Measurements from ENCODE around the gene BAHCC1. TPM values are rescaled to one million over a fixed set of nuclear protein-coding genes. Genes with fewer than 3 reads are reported as not detected.

Gene BAHCC1
- total and polyA plus RNA-seq, 7 experiments from 2014 or later, result 0.05 to 3.8 (median 0.68) TPM; not detected in 3

- DNase-seq (peak in 1 of 9 donors; percentile 71), ATAC-seq (peak; percentile 67)
- Histone ChIP-seq H3K9me3 (ENCODE audit: control insufficient read depth in 2 of 3, low read length in 3 of 3) (no peaks in the 10 kb centered on the region), H3K27me3 (ENCODE audit: control insufficient read depth in 2 of 2, insufficient read depth in 2 of 2, low read length in 2 of 2) (peaks cover 0 to 30% of the 10 kb centered on the region in 2 donors), H3K4me3 (ENCODE audit: low read length) (peak overlapping the region; percentile 38), H3K4me1 (ENCODE audit: control insufficient read depth in 2 of 2, insufficient read depth in 2 of 2, low read length in 2 of 2) (no peaks in the 10 kb centered on the region), H3K27ac (ENCODE audit: low read depth, low read length) (no peak overlapping the region), H3K36me3 (ENCODE audit: control insufficient read depth in 2 of 3, insufficient read depth in 3 of 3, low read length in 3 of 3) (no peaks in the 10 kb centered on the region)
- H3K27ac Mint-ChIP-seq, result no peak overlapping the region
- ChIA-PET CTCF (no interaction called here), POLR2A (no interaction called here)
- H3K4me3 Mint-ChIP-seq, result peak overlapping the region; percentile 44 to 83 (median 70)
- intact Hi-C loops (cut with micrococcal nuclease), result loop anchor here in 1 of 2 donors (10.0 kb wide), 1 partner anchor 133 kb away; no protein-coding TSS in a partner anchor
- peaks cover 33 to 61% (median 49%) of the 10 kb centered on the region in 5 donors for H3K27me3 Mint-ChIP-seq
- no peaks in the 10 kb centered on the region for H3K36me3 Mint-ChIP-seq
- peaks cover 0 to 2% (median 0%) of the 10 kb centered on the region in 11 donors for H3K9me3 Mint-ChIP-seq
- peaks cover 0 to 5% (median 0%) of the 10 kb centered on the region in 7 donors for H3K4me1 Mint-ChIP-seq
These were observed 7.9 kb upstream of the BAHCC1 start for GRCh38 chr17:81387100-81388090.

GRCh38 chr17:81388091-81388611 is 7.1 kb upstream of the BAHCC1 start:
- POLR2A ChIA-PET, result no interaction called here
- H3K27me3 ChIP-seq (ENCODE audit: control insufficient read depth in 2 of 2, insufficient read depth in 2 of 2, low read length in 2 of 2), result peaks cover 0 to 33% of the 10 kb centered on the region in 2 donors
- Mint-ChIP-seq H3K4me3 (peak overlapping the region in 9 of 10 donors; percentile 44 to 72 (median 49)), H3K27me3 (peaks cover 33 to 66% (median 49%) of the 10 kb centered on the region in 5 donors), H3K27ac (no peak overlapping the region), H3K9me3 (peaks cover 0 to 2% (median 0%) of the 10 kb centered on the region in 11 donors), H3K4me1 (peaks cover 0 to 9% (median 0%) of the 10 kb centered on the region in 7 donors), H3K36me3 (no peaks in the 10 kb centered on the region)
- H3K9me3 ChIP-seq (ENCODE audit: control insufficient read depth in 2 of 3, low read length in 3 of 3), result no peaks in the 10 kb centered on the region
- intact Hi-C loops (cut with micrococcal nuclease), result loop anchor here in 1 of 2 donors (10.0 kb wide), 1 partner anchor 133 kb away; no protein-coding TSS in a partner anchor
- ATAC-seq (no peak), DNase-seq (no peak)
- H3K4me1 ChIP-seq (ENCODE audit: control insufficient read depth in 2 of 2, insufficient read depth in 2 of 2, low read length in 2 of 2), result no peaks in the 10 kb centered on the region
- CTCF ChIA-PET, result no interaction called here
- no peak overlapping the region for H3K27ac ChIP-seq (ENCODE audit: low read depth, low read length)
- H3K4me3 ChIP-seq (ENCODE audit: low read length), result no peak overlapping the region
- no peaks in the 10 kb centered on the region for H3K36me3 ChIP-seq (ENCODE audit: control insufficient read depth in 2 of 3, insufficient read depth in 3 of 3, low read length in 3 of 3)

- ATAC-seq, result no peak
- H3K27ac Mint-ChIP-seq, result no peak overlapping the region
- peak overlapping the region in 3 of 10 donors; percentile 25 to 72 (median 44) for H3K4me3 Mint-ChIP-seq
- H3K36me3 ChIP-seq (ENCODE audit: control insufficient read depth in 2 of 3, insufficient read depth in 3 of 3, low read length in 3 of 3), result no peaks in the 10 kb centered on the region
- peaks cover 33 to 66% (median 49%) of the 10 kb centered on the region in 5 donors for H3K27me3 Mint-ChIP-seq
- no peaks in the 10 kb centered on the region for H3K36me3 Mint-ChIP-seq
- H3K4me1 Mint-ChIP-seq, result peaks cover 0 to 9% (median 0%) of the 10 kb centered on the region in 7 donors
- H3K27me3 ChIP-seq (ENCODE audit: control insufficient read depth in 2 of 2, insufficient read depth in 2 of 2, low read length in 2 of 2), result peaks cover 0 to 34% of the 10 kb centered on the region in 2 donors
- ChIA-PET CTCF (no interaction called here), POLR2A (no interaction called here)
- no peak overlapping the region for H3K27ac ChIP-seq (ENCODE audit: low read depth, low read length)
- peaks cover 1 to 3% of the 10 kb centered on the region in 2 donors for H3K4me1 ChIP-seq (ENCODE audit: control insufficient read depth in 2 of 2, insufficient read depth in 2 of 2, low read length in 2 of 2)
- DNase-seq, result no peak
- intact Hi-C loops (cut with micrococcal nuclease), result loop anchor here in 1 of 2 donors (10.0 kb wide), 1 partner anchor 134 kb away; no protein-coding TSS in a partner anchor
- no peaks in the 10 kb centered on the region for H3K9me3 ChIP-seq (ENCODE audit: control insufficient read depth in 2 of 3, low read length in 3 of 3)
- H3K4me3 ChIP-seq (ENCODE audit: low read length), result no peak overlapping the region
- peaks cover 0 to 2% (median 0%) of the 10 kb centered on the region in 11 donors for H3K9me3 Mint-ChIP-seq
These were observed 6.5 kb upstream of the BAHCC1 start for GRCh38 chr17:81388612-81389367.

- intact Hi-C loops (cut with micrococcal nuclease), result loop anchor here in 1 of 2 donors (10.0 kb wide), 1 partner anchor 135 kb away; no protein-coding TSS in a partner anchor
- peaks cover 34 to 74% (median 57%) of the 10 kb centered on the region in 5 donors for H3K27me3 Mint-ChIP-seq
- Histone ChIP-seq H3K4me3 (ENCODE audit: low read length) (no peak overlapping the region), H3K4me1 (ENCODE audit: control insufficient read depth in 2 of 2, insufficient read depth in 2 of 2, low read length in 2 of 2) (peaks cover 9% of the 10 kb centered on the region in 2 donors), H3K9me3 (ENCODE audit: control insufficient read depth in 2 of 3, low read length in 3 of 3) (no peaks in the 10 kb centered on the region), H3K27me3 (ENCODE audit: control insufficient read depth in 2 of 2, insufficient read depth in 2 of 2, low read length in 2 of 2) (peaks cover 8 to 42% of the 10 kb centered on the region in 2 donors), H3K36me3 (ENCODE audit: control insufficient read depth in 2 of 3, insufficient read depth in 3 of 3, low read length in 3 of 3) (no peaks in the 10 kb centered on the region), H3K27ac (ENCODE audit: low read depth, low read length) (no peak overlapping the region)
- H3K9me3 Mint-ChIP-seq, result peaks cover 0 to 10% (median 0%) of the 10 kb centered on the region in 11 donors
- H3K27ac Mint-ChIP-seq, result no peak overlapping the region
- H3K36me3 Mint-ChIP-seq, result no peaks in the 10 kb centered on the region
- ChIA-PET CTCF (no interaction called here), POLR2A (no interaction called here)
- H3K4me3 Mint-ChIP-seq, result peak overlapping the region in 1 of 10 donors; percentile 32
- H3K4me1 Mint-ChIP-seq, result peaks cover 0 to 17% (median 8%) of the 10 kb centered on the region in 7 donors
- ATAC-seq, result no peak
- DNase-seq, result no peak
These were observed 5.7 kb upstream of the BAHCC1 start for GRCh38 chr17:81389585-81389984.

GRCh38 chr17:81390029-81390872 is 5.0 kb upstream of the BAHCC1 start:
- DNase-seq, result no peak
- H3K27me3 Mint-ChIP-seq, result peaks cover 28 to 75% (median 56%) of the 10 kb centered on the region in 5 donors
- Histone ChIP-seq H3K27ac (ENCODE audit: low read depth, low read length) (no peak overlapping the region), H3K27me3 (ENCODE audit: control insufficient read depth in 2 of 2, insufficient read depth in 2 of 2, low read length in 2 of 2) (peaks cover 14 to 42% of the 10 kb centered on the region in 2 donors), H3K36me3 (ENCODE audit: control insufficient read depth in 2 of 3, insufficient read depth in 3 of 3, low read length in 3 of 3) (no peaks in the 10 kb centered on the region), H3K4me1 (ENCODE audit: control insufficient read depth in 2 of 2, insufficient read depth in 2 of 2, low read length in 2 of 2) (peaks cover 14 to 15% of the 10 kb centered on the region in 2 donors), H3K4me3 (ENCODE audit: low read length) (no peak overlapping the region), H3K9me3 (ENCODE audit: control insufficient read depth in 2 of 3, low read length in 3 of 3) (no peaks in the 10 kb centered on the region)
- peaks cover 0 to 10% (median 0%) of the 10 kb centered on the region in 11 donors for H3K9me3 Mint-ChIP-seq
- peaks cover 0 to 24% (median 12%) of the 10 kb centered on the region in 7 donors for H3K4me1 Mint-ChIP-seq
- no peak for ATAC-seq
- H3K27ac Mint-ChIP-seq, result no peak overlapping the region
- CTCF ChIA-PET, result no interaction called here
- POLR2A ChIA-PET, result interaction anchor here (0.6 kb wide), 1 partner anchor 272 kb away, joined by 3 read pairs; no protein-coding TSS in a partner anchor
- no peak overlapping the region for H3K4me3 Mint-ChIP-seq
- intact Hi-C loops (cut with micrococcal nuclease), result loop anchor here (10.0 kb wide), 3 partner anchors 95 to 1575 kb away; partner anchors contain the start of gene SLC38A10 (in 1 of the 2)
- no peaks in the 10 kb centered on the region for H3K36me3 Mint-ChIP-seq
